HG02970 (cell line): ENCODE results near the gene PPP4R4.

ENCODE experiments used
- ATAC-seq: cut with Tn5 transposase; IDR thresholded peaks from one replicate; pipeline ENCODE4 v1.9.1; 2021; ENCODE audit warnings: mild to moderate bottlenecking, moderate library complexity, moderate number of reproducible peaks; ENCODE audit not compliant: unreplicated experiment, low FRiP score

The PPP4R4 gene

GRCh38 chr14:94303111-94303510 lies 129.0 kb downstream of the PPP4R4 start:
- no peak for ATAC-seq

- no peak for ATAC-seq
Measured at GRCh38 chr14:94304243-94304642, 130.1 kb downstream of the PPP4R4 start.

- ATAC-seq = no peak
Measured at GRCh38 chr14:94305620-94306019, 131.5 kb downstream of the PPP4R4 start.

- ATAC-seq = no peak
Measured at GRCh38 chr14:94306047-94306978, 132.2 kb downstream of the PPP4R4 start.

- no peak for ATAC-seq
Measured at GRCh38 chr14:94307410-94307992, 133.4 kb downstream of the PPP4R4 start.

- no peak for ATAC-seq
Measured at GRCh38 chr14:94309721-94310120, 135.6 kb downstream of the PPP4R4 start.

- ATAC-seq = no peak
Measured at GRCh38 chr14:94310248-94310647, 136.1 kb downstream of the PPP4R4 start.

GRCh38 chr14:94312481-94313246 lies 138.5 kb downstream of the PPP4R4 start:
- ATAC-seq = no peak

GRCh38 chr14:94313991-94314655 lies 140.0 kb downstream of the PPP4R4 start:
- no peak for ATAC-seq

- ATAC-seq = no peak
Measured at GRCh38 chr14:94314890-94315289, 140.8 kb downstream of the PPP4R4 start.

GRCh38 chr14:94316692-94317091 lies 142.6 kb downstream of the PPP4R4 start:
- no peak for ATAC-seq

GRCh38 chr14:94317259-94317658 lies 143.1 kb downstream of the PPP4R4 start:
- ATAC-seq = no peak

GRCh38 chr14:94320243-94320642 lies 146.1 kb downstream of the PPP4R4 start:
- ATAC-seq = no peak

- ATAC-seq = no peak
Measured at GRCh38 chr14:94321421-94322271, 147.5 kb downstream of the PPP4R4 start.

GRCh38 chr14:94322648-94323570 lies 148.8 kb downstream of the PPP4R4 start, which contains the start of gene SERPINA6:
TSS of gene SERPINA6 (minus strand) at chr14:94323336. CDS start at chr14:94314648, 8,688 bp downstream.
- no peak for ATAC-seq

GRCh38 chr14:94328196-94328595 lies 154.1 kb downstream of the PPP4R4 start:
- ATAC-seq = no peak
